NCI-H1694 treated with DMSO at 0.1 percent for 48 hours (cell line): ENCODE measurements around the gene MICU1.
"Not testable (repeated sequence)": the region's sequence is repeated elsewhere in the genome, so short reads cannot be mapped to it uniquely, and the experiment has no call there.

Experiments
- DNase-seq: peaks from one replicate; lab custom pipeline; 2025; lab: John Stamatoyannopoulos, UW

MICU1 gene, protein sequence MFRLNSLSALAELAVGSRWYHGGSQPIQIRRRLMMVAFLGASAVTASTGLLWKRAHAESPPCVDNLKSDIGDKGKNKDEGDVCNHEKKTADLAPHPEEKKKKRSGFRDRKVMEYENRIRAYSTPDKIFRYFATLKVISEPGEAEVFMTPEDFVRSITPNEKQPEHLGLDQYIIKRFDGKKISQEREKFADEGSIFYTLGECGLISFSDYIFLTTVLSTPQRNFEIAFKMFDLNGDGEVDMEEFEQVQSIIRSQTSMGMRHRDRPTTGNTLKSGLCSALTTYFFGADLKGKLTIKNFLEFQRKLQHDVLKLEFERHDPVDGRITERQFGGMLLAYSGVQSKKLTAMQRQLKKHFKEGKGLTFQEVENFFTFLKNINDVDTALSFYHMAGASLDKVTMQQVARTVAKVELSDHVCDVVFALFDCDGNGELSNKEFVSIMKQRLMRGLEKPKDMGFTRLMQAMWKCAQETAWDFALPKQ

DNA sequence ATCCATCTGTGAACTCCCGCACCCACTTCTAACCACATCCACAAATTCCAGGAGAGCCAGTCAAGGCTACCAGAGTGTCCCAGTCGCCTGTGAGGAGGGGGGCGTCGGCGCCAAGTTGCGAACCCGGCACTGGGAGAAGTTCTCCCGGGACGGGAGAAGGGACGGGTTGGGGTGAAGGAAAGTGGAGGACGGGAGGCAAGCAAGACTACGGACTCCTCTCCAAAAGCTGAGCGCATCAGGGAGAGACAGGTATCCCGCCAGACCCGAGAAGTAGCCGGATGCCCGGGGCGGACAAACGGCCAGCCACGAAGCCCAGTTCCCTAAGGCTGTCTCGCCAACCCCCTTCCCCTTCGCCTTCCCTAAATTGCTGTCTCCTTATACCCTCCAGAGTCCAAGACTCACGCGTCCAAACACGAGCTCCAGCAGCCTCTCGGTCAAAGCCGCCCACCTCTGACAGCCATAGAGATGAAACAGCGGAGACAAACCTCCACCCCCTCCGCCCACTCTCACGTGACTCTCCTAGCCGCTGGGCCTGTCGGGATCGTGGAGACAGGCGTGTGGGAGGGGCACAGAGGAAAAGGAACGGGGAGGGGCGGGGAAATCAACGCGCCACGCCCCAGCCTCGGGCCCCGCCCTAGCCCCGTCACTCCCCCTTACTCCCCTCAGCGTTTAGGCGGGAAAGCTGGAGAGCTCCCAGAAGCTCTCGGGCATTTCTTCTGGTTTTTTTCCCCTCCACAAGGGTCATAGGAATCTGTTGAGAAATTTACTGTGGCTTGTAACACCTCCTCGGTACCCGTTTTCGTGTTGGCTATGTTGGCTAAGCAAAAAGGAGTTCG is at the start of gene MICU1:
Gene MICU1, minus strand, starts transcription at position 472 of the 836 bp plus-strand sequence. CDS start 59,286 bp downstream, outside the sequence.
- DNase-seq: peak; percentile 91

GRCh38 chr10:72674174-72674573 is 48.3 kb upstream of the MICU1 start:
- not testable (repeated sequence) for DNase-seq

- no peak for DNase-seq
Observed at GRCh38 chr10:72673280-72673679, 47.4 kb upstream of the MICU1 start.

DNA sequence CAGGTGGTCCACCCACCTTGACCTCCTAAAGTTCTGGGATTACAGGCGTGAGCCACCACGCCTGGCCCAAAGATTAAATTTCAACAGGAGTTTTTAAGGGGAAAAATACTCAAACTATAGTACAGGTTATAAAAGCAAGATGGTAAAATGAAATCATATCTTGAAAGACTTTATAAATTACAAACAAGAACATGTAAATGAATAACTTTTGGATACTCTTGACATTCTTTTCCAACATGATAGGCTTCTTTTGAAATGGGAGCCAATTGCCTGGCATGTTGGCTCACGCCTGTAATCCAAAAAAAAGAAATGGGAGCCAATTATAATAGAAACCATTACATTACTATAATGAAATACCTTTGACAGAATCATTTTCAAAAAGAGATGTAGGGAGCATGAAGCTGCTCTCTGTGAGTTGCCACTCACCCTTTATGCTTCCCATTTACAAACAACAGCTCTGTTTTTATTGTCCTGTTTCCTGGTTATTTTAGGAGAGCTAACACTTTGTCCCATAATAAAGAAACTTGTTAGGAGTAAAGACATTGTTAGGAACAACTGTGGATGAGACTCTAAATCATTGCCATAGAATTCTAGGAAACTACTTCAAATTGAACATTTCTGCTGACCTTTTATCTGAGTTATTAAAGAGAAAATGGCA is 41.5 kb upstream of the MICU1 start:
- no peak for DNase-seq

- no peak for DNase-seq
Observed at GRCh38 chr10:72665925-72666324, 40.0 kb upstream of the MICU1 start.

DNA sequence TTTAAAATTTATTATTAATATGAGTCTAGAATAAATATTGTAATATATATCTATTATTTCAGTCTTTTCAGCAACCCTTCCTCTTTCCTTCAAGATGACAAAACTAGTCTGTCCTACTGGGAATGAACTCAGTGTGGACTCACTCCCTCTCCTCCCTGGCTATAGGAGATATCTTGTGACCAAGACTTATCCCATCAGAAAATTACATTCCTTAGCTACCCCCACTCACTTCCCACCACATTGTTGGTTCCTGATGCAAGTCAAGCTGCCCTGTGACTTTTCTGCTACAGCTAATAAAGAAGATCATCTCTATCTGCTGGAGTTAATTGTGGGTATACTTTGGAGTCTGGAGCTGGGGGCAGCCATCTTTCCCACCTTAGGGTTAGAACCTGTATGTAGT is 38.1 kb upstream of the MICU1 start:
- DNase-seq: no peak

- no peak for DNase-seq
Observed at GRCh38 chr10:72661431-72661830, 35.6 kb upstream of the MICU1 start.

GRCh38 chr10:72660220-72660619 is 34.3 kb upstream of the MICU1 start:
- DNase-seq: no peak

GRCh38 chr10:72659694-72660093 is 33.8 kb upstream of the MICU1 start:
- DNase-seq: no peak

- DNase-seq: no peak
Observed at GRCh38 chr10:72658696-72659400, 33.0 kb upstream of the MICU1 start.

DNA sequence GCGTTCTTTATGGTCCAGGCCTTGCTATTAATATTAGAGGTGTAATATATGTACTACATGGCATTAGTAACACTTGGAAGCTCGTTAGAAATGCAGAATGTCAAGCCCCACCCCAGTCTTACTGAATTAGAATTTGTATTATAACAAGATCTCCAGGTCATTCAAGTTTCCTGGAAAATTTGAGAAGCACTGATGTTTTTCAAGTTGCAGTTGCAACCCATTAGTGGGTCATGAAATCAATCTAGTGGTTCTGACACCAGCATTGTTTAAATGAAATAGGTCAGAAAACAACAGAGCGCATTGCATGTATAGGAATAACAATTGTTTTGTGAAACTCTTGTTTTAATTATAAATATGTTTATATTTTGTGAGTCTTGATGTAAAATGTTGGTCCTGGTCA is 28.8 kb upstream of the MICU1 start:
- DNase-seq: no peak

GRCh38 chr10:72653383-72654096 is 27.7 kb upstream of the MICU1 start:
- DNase-seq: no peak

DNA sequence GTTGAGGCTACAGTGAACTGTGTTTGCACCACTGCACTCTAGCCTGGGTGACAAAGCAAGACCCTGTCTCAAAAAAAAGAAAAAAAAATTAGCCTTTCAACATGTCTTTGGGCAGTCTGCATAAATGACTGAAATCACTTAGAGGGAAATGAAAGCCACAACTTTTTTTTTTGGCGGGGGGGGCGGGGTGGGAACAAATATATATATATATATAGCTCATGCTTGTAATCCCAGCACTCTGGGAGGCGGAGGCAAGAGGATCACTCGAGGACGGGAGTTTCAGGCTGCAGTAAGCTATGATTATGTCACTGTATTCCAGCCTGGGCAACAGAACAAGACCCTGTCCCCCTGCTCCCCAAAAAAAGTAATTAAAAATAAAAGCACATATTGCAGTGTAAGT is 23.4 kb upstream of the MICU1 start:
- no peak for DNase-seq

DNA sequence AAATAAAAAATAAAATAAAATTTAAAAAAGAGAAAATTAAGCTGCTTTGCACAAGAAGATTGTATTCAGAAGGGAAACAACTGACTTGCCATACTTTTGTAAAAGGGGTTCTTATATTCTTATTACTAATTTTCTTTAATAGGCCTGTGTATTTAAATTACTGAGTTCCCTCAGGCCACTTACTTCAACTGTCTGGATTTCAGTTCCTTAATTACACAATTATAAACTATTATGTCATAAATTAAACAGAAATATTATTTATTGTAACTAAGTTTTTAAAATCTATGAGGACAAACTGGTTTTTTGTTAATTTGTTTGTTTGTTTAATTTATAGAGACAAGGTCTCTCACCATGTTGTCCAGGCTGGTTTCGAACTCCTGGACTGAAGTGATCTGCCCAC is 22.4 kb upstream of the MICU1 start:
- no peak for DNase-seq

DNA sequence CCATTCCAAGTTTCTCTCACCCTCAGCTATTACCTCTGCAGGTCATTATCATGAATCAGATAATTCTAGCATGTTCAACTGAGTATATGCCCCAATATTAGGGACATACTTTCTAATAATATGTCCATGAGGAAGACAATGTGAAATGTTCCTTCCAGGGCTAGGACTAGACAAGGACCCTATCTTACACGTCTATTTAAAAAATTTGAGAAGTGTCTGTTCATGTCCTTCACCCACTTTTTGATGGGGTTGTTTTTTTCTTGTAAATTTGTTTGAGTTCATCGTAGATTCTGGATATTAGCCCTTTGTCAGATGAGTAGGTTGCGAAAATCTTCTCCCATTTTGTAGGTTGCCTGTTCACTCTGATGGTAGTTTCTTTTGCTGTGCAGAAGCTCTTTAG is 21.1 kb upstream of the MICU1 start:
- DNase-seq: not testable (repeated sequence)

- DNase-seq: no peak
Observed at GRCh38 chr10:72645263-72645858, 19.5 kb upstream of the MICU1 start.

DNA sequence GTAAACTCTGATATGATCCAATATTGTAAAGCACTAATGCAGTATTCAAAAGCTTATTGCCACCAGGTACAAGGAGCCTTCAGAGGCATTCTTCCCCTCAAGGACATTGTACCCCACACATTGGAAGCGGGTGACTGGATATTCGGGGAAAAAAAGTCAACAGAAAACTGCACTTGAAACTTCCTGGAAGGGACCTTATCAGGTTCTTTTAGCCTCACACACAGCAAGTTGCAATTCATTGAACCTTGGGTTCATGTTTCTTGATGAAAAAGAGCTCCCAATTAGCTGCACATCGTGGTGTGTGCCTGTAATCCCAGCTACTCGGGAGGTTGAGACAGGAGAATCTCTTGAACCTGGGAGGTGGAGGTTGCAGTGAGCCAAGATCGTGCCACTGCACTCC is 16.4 kb upstream of the MICU1 start:
- DNase-seq: no peak

DNA sequence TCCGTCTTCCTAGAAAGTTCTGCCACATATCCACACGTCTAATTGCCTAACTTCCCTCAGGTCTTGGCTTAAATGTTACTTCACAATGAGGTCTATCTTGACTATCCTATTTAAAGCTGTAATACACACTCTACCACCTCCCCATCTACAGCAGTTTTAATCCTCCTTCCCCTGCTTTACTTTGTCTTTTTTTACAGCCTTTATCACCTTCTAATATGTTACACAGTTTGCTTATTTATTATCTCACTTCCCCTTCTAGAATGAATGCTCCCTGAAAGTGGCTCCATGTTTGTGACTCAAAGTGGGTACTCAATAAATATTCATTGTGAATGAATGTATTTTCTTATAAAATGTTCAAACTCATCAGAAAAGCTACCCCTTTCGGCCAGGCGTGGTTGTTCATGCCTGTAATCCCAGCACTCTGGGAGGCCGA is 13.6 kb upstream of the MICU1 start:
- no peak for DNase-seq

- peak; percentile 30 for DNase-seq
Observed at GRCh38 chr10:72638586-72639440, 12.9 kb upstream of the MICU1 start.

GRCh38 chr10:72637398-72637857 is 11.5 kb upstream of the MICU1 start:
- no peak for DNase-seq
